Effector memory CD8-positive, alpha-beta T cell (primary cell): ENCODE results near the gene SNX11.

Experiments used
- ATAC-seq: fragments of 150-1000 bp; cut with Tn5 transposase; replicated peaks from 2 replicates; pipeline ENCODE4 v1.10.0; 2021; ENCODE audit warnings: mild to moderate bottlenecking, moderate library complexity
- DNase-seq, 3 experiments: peaks; one replicate each; pipeline ENCODE4 v3.0.0; 2021
- H3K27ac Mint-ChIP-seq, 2 donors: one replicate each; pipeline ENCODE4 v1.8.0; 2022; ENCODE audit warnings: mild to moderate bottlenecking in 2 of 2, mixed read lengths in 2 of 2, moderate library complexity in 2 of 2
- H3K27me3 Mint-ChIP-seq, 2 donors: one replicate each; pipeline ENCODE4 v1.8.0; 2022; ENCODE audit warnings: mixed read lengths in 2 of 2
- H3K36me3 Mint-ChIP-seq: one replicate; pipeline ENCODE4 v1.8.0; 2022; ENCODE audit warnings: mild to moderate bottlenecking, moderate library complexity, mixed read lengths; ENCODE audit not compliant: insufficient read depth
- H3K4me1 Mint-ChIP-seq, 2 donors: one replicate each; pipeline ENCODE4 v1.8.0; 2022; ENCODE audit warnings: low read depth in 2 of 2, mixed read lengths in 2 of 2
- H3K4me3 Mint-ChIP-seq, 2 donors: one replicate each; pipeline ENCODE4 v1.8.0; 2022; ENCODE audit warnings: mild to moderate bottlenecking in 2 of 2, mixed read lengths in 2 of 2, moderate library complexity in 2 of 2
- H3K9me3 Mint-ChIP-seq, 2 donors: one replicate each; pipeline ENCODE4 v1.8.0; 2022; ENCODE audit warnings: mixed read lengths in 2 of 2

Gene SNX11

DNA sequence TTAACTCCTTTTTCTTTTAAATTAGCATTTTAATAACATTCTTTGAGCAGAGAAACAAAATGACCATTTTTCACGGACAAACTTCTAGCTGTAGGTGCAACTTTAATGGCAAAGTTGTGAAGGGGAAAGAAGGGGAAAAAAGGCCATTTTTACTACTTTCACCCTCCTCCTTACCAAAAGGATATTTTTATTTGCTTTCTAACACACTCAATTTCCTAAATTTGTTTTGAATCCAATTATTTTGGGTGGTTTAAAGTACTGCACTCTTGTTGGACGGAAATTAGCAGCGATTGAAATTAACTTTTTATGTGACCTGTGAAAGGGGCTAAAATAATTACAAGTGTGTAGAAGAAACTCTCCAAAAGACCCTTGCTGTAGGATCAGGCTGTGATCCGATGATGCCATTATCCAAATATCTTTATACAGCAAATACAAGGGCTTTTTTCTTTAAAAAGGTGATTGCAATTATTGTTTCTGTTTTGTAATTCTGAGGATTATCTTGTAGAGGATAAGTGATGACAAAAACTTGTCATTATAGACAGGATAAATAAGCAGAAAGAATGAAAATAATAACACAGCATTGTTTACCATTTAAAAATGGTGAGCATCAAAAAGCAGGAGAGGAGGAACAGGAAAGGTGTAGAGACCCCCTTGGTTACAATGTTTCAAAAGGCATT lies 42.4 kb downstream of the SNX11 start:
- H3K9me3 Mint-ChIP-seq = no peaks in the 10 kb centered on the region

DNA sequence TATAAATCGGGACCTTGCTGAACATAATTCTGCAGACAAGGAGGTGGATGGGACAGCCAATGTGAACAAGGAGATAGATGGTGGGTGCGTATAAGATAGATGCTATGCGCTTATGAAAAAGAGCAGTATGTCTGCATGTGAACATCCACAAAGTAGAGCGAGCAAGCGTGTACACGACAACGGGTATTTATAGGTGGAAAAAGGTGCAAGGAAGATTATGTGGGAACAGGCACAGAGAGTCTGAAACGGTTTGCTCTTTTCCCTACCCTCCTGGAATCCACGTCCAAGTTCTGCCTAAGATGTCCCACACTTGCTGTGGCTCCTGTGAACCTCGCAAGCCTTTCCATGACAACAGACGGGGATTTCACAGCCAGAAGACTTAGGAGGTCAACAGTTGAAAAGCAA lies 43.0 kb downstream of the SNX11 start:
- no peak for ATAC-seq
- Mint-ChIP-seq H3K27me3 (no peaks in the 10 kb centered on the region), H3K36me3 (peaks cover 64% of the 10 kb centered on the region), H3K4me3 (no peak overlapping the region), H3K9me3 (no peaks in the 10 kb centered on the region), H3K27ac (no peak overlapping the region), H3K4me1 (no peaks in the 10 kb centered on the region)
- DNase-seq = no peak

More for the DNA sequence above, 42.4 kb downstream of the SNX11 start:
- Mint-ChIP-seq H3K4me3 (no peak overlapping the region), H3K27ac (no peak overlapping the region), H3K36me3 (peaks cover 62% of the 10 kb centered on the region), H3K27me3 (no peaks in the 10 kb centered on the region), H3K4me1 (peaks cover 0 to 4% of the 10 kb centered on the region in 2 donors)
- no peak for DNase-seq
- no peak for ATAC-seq

DNA sequence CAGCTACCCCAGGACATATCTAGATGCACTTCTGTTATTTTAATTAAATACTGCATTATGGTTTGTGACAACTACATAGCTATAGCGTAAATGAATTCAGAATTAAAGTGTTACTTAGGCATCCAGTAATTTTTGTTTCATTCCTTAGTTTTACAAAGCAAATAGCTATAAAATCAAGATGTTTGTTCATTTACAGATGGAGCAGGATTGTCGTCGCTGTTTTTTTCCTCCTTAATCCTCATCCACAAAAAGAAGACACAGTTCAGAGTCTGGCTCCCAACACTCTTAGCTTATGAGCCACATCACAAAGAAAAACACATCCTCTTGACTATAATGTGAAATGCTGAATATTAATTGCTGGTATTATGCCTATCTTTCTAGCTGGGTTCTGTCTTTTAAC lies 43.7 kb downstream of the SNX11 start:
- H3K27me3 Mint-ChIP-seq = no peaks in the 10 kb centered on the region
- DNase-seq (no peak), ATAC-seq (no peak)
- no peak overlapping the region for H3K4me3 Mint-ChIP-seq
- no peaks in the 10 kb centered on the region for H3K4me1 Mint-ChIP-seq
- no peak overlapping the region for H3K27ac Mint-ChIP-seq
- H3K9me3 Mint-ChIP-seq = no peaks in the 10 kb centered on the region
- peaks cover 66% of the 10 kb centered on the region for H3K36me3 Mint-ChIP-seq

DNA sequence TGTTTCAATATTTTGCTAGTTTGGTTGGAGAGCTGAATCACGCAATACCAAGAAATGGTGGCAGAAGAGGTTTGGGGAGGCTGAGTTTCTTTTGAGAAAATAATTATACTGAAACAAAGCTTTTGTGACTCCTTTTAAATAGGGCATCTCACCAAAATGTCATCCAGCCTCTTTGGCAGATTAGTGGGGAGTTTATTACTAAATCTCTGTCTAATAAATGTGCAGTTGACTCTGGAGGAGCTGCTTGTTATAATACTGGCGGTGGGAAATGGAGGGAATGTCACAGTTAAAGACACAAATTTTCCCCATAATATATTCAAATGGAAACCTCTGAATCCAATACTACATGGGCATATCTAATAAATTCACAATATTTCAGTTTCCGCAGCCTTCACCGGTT lies 44.7 kb downstream of the SNX11 start:
- no peak overlapping the region for H3K4me3 Mint-ChIP-seq
- H3K9me3 Mint-ChIP-seq = no peaks in the 10 kb centered on the region
- H3K36me3 Mint-ChIP-seq = peaks cover 70% of the 10 kb centered on the region
- DNase-seq = no peak
- no peaks in the 10 kb centered on the region for H3K27me3 Mint-ChIP-seq
- no peak for ATAC-seq
- H3K4me1 Mint-ChIP-seq = no peaks in the 10 kb centered on the region
- no peak overlapping the region for H3K27ac Mint-ChIP-seq

DNA sequence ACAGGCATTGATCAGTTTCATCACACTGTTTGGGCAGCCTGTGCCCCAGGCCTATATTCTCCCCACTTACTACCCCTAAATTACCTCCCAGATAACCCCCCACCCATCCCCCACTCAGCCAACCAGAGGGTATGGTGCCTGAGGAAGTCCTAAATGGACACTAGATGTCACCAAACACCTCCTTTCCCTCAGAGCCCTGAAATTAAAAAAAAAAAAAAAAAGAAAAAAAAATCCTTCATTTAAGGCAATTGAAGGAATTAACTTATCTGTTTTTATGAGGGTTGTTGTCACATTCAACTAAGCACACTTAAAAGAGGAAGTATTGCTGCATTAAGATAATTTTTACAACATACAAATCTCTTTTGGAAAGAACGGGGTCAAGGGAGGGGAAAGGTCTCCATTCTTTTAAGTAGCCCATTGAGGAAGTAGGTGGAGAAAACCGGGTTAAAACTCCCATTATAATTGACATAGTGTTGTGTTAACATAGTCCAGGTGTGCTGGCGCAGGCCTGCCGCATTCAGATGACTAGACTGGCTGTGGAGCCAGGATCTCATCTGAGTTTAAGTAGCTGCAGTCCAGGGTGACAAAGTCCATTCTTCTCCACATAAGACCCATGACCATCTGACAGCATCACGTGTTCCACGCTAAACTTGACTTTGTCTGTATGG lies 46.3 kb downstream of the SNX11 start:
- H3K9me3 Mint-ChIP-seq = no peaks in the 10 kb centered on the region
- H3K4me1 Mint-ChIP-seq = no peaks in the 10 kb centered on the region
- ATAC-seq = no peak
- H3K27me3 Mint-ChIP-seq = no peaks in the 10 kb centered on the region
- no peak for DNase-seq
- H3K4me3 Mint-ChIP-seq = no peak overlapping the region
- peaks cover 73% of the 10 kb centered on the region for H3K36me3 Mint-ChIP-seq
- peak overlapping the region; percentile 38 to 44 for H3K27ac Mint-ChIP-seq

DNA sequence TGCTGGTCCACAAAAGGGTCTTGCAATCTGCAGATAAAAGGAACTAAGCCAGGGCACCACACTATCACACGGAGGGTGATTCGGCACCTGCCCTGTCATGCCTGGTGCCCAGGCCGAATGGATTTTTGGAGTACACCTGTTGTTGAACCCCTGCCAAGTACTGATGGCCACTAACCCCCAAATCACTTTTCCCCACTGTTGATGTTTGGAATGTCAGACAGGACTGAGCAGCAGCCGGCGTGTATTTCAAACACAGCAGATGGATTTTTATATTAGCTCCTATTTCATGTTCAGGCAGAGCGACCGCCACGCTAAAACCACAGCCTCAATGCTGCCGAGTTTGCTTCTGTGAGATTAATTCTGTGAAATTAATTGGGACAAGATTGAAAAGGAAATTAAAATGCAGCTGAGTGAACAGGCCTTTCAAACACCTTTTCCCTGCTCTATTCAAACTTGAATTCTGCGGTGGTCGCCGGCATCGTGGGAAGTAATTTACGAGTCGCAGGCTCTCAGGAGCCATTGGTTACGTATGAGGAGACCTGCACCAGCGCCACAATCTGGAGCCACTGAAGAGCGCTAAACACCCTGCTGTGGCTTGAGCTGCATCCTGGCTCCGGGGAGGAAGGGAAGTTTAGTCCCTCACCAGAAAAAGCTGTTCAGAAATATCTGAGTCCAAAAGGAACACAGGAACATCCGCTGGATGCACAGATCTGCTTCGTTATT lies 48.5 kb downstream of the SNX11 start:
- H3K27me3 Mint-ChIP-seq = no peaks in the 10 kb centered on the region
- no peaks in the 10 kb centered on the region for H3K4me1 Mint-ChIP-seq
- H3K9me3 Mint-ChIP-seq = no peaks in the 10 kb centered on the region
- ATAC-seq = no peak
- no peak overlapping the region for H3K27ac Mint-ChIP-seq
- H3K4me3 Mint-ChIP-seq = no peak overlapping the region
- no peak for DNase-seq
- H3K36me3 Mint-ChIP-seq = peaks cover 69% of the 10 kb centered on the region

DNA sequence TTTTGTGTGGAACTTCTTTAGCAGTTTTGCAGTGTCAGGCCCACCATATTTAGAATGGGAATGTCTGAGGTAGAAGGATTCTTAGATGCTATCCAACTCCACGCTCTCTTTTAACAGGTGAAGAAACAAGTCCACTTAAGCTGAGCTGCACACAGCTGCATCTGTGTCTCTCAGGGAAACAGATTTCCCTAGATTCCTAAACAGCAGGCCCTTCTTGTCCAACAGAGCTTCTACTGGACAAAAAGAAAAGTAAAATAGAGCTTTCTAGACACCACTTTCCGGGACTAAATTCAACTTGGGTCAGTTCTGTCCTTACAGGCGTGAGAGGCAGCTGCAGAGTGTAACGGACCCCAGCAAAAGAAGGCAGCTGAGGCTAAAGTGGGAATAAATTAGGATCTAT lies 51.7 kb downstream of the SNX11 start:
- DNase-seq (no peak), ATAC-seq (no peak)
- H3K36me3 Mint-ChIP-seq = peaks cover 60% of the 10 kb centered on the region
- H3K27ac Mint-ChIP-seq = peak overlapping the region in 1 of 2 donors; percentile 26
- peaks cover 0 to under 1% of the 10 kb centered on the region in 2 donors for H3K4me1 Mint-ChIP-seq
- no peaks in the 10 kb centered on the region for H3K27me3 Mint-ChIP-seq
- H3K4me3 Mint-ChIP-seq = no peak overlapping the region
- no peaks in the 10 kb centered on the region for H3K9me3 Mint-ChIP-seq

DNA sequence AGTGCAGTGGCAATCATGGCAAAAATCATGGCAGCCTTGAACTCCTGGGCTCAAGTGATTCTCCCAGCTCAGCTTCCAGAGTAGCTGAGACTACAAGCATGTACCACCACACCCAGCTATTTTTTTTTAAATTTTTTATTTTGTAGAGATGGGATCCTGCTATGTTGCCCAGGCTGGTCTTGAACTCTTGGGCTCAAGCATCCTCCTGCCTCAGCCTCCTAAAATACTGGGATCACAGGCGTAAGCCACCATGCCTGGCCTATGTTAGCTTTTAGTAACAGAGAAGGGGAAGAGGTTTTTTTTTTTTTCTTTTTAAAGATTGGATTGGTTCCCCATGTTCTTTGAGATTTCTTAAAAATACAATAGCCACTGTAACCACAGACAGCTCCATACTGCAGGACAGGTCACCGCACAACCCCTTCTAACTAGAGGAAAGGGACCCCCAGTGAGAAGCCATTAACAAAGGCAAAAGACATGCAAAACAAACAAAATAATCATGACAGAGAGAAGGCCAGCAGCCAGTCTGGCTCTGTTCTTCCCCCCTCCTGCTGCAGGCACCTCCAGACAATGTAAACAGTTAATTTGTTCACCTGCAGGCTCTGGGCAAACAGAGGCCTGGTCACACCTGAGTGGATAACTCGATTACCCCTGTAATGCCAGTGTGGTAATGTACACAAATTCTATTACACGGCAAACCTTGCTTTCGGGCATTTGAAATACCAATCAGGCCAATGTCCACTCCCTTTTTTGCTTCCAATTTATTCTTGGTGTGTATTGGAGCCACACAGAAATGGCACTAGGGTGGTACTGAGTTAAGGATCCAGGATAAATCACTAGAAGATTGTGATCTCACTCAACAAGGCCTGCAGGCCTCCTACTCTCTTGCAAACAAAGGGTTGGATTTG lies 52.9 kb downstream of the SNX11 start:
- Mint-ChIP-seq H3K9me3 (no peaks in the 10 kb centered on the region), H3K4me1 (peaks cover 0 to 4% of the 10 kb centered on the region in 2 donors), H3K27ac (peak overlapping the region in 1 of 2 donors; percentile 60), H3K36me3 (peaks cover 59% of the 10 kb centered on the region), H3K27me3 (no peaks in the 10 kb centered on the region), H3K4me3 (no peak overlapping the region)
- ATAC-seq (no peak), DNase-seq (no peak)

DNA sequence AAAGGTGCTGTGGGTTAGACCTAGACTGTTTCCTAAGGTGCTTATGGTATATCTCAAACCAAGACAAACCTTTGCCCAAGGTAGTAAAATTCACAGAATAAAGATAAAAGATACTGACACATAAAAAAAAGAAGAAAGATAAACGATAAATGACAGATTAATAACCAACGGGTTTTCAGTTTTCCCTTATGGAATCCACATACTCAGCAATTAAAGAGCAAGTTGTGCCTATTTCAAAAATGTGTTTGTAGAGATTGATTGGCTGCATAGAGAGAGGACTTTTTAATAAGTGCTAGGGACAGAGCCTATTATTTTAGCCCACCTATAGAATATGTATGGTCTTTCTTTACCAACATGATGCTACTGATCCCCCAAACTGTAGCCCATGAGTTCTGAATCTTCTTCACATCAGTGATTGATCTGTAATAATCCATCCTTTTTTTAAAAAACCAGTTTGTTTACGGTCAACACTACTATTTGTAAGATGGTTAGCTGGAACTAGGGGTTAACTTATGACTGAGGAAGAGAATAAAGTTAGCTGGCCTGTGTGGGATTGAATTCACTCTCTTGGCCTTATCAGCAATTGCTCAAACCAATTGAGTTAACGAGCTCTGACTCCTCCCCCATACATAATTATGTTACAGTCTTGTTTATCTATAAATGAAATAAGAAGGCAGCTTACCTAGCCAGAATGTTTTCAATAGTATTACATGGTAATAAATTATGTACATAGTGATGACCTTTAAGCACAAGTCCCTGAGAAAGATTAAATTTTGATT lies 53.8 kb downstream of the SNX11 start:
- peak overlapping the region in 1 of 2 donors; percentile 60 for H3K27ac Mint-ChIP-seq
- H3K36me3 Mint-ChIP-seq = peaks cover 55% of the 10 kb centered on the region
- H3K4me1 Mint-ChIP-seq = peaks cover 0 to 4% of the 10 kb centered on the region in 2 donors
- H3K9me3 Mint-ChIP-seq = no peaks in the 10 kb centered on the region
- no peak overlapping the region for H3K4me3 Mint-ChIP-seq
- ATAC-seq (no peak), DNase-seq (no peak)
- no peaks in the 10 kb centered on the region for H3K27me3 Mint-ChIP-seq

DNA sequence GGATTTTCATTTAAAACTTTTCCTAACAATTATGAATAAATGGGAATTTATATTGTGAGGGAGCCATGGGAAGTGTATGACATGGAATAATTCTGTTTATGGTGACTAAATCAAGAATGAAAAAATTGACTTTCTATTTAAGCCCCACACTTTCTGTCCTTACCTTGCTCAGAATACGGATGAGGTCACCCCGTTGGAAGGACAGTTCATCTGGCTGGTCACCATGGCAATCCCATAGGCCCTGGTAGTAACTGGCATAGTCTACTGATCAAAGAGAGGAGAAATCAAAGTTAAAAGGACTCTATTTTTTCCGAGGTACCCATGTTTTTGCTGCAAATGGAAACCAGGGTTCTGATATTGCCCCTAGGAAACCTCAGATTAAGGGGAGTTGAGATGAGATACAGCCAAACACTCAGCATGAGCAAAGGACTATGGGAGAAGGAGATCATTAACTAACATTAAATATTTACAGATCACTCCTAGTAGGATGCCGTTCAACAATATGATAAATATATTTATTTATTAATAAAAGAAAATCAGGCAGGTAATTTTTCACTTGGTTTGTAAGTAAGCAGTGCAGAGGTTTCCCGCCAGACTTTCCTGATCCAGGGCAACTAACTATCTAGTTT lies 54.9 kb downstream of the SNX11 start:
- no peak for ATAC-seq
- H3K36me3 Mint-ChIP-seq = peaks cover 53% of the 10 kb centered on the region

DNA sequence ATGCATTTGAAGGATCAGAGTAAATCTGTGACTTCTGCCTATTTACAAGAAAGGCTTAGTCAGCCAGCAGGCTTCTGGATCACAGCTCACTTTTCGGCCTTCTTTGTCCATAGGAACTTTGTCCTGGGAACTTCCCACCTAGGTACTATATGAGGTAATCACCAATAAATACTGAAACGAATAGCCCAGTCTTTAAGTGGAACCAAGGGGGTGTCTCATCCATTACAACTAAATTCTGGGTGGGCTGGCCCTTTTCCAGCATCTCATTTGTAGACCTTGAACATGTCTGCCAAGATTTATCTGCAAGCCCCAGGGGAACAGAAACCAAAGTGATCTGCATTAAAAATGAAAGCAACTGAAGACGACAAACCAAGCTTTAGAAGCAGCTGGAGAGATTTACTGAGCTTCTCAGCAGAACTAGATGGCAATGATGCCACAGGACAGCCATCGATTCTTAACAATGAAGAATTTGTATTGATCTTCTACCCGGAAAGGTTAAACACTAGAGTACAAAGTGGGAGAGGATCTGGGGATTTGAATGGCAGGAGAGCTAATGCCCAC lies 55.5 kb downstream of the SNX11 start:
- no peaks in the 10 kb centered on the region for H3K9me3 Mint-ChIP-seq
- no peak overlapping the region for H3K4me3 Mint-ChIP-seq
- peaks cover 0 to 8% of the 10 kb centered on the region in 2 donors for H3K4me1 Mint-ChIP-seq
- H3K27me3 Mint-ChIP-seq = no peaks in the 10 kb centered on the region
- DNase-seq = no peak
- H3K36me3 Mint-ChIP-seq = peaks cover 54% of the 10 kb centered on the region
- H3K27ac Mint-ChIP-seq = peak overlapping the region; percentile 62
- ATAC-seq = no peak

More for the DNA sequence above, 54.9 kb downstream of the SNX11 start:
- Mint-ChIP-seq H3K27me3 (no peaks in the 10 kb centered on the region), H3K4me1 (peaks cover 0 to 8% of the 10 kb centered on the region in 2 donors), H3K27ac (peak overlapping the region in 1 of 2 donors; percentile 62), H3K9me3 (no peaks in the 10 kb centered on the region), H3K4me3 (no peak overlapping the region)
- DNase-seq = no peak

DNA sequence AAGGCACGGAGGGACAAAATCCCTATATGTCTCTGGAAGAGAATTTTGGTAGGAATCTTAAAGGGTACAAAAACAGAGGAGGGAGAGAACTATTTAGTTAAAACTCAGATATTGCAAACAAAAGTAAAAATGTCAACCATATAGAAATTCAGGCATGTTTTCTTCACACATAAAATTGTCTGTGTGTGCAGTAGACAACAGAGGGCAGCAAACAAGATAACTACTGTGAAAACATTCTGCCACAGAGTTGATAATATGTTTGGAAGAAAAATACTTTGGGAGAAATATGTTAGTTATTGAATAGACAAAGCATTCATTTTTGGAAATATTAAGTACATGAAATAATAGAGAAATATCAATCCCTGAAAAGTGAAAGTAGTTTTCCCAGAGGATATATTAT lies 56.2 kb downstream of the SNX11 start:
- DNase-seq (no peak), ATAC-seq (no peak)
- H3K36me3 Mint-ChIP-seq = peaks cover 54% of the 10 kb centered on the region
- peaks cover 0 to 8% of the 10 kb centered on the region in 2 donors for H3K4me1 Mint-ChIP-seq
- no peak overlapping the region for H3K4me3 Mint-ChIP-seq
- H3K27me3 Mint-ChIP-seq = no peaks in the 10 kb centered on the region
- H3K9me3 Mint-ChIP-seq = no peaks in the 10 kb centered on the region
- peak overlapping the region; percentile 62 to 80 for H3K27ac Mint-ChIP-seq
